HL-60 (cell line): ENCODE results near the gene DENND4B.

ENCODE experiments used
- CTCF ChIP-seq: IDR thresholded peaks from one replicate; pipeline ENCODE4 v1.5.1; 2011; ENCODE audit warnings: low read length, control low read depth, inconsistent platforms; ENCODE audit not compliant: insufficient read depth
- REST ChIP-seq: IDR thresholded peaks from 2 replicates; pipeline ENCODE4 v1.6.1; 2012; ENCODE audit warnings: low read depth; ENCODE audit not compliant: insufficient replicate concordance

- TF ChIP-seq REST (no peak), CTCF (no peak)
Measured at GRCh38 chr1:153883223-153883622, 63.3 kb downstream of the DENND4B start.
